ENCODE data around the gene ANLN.

DNA sequence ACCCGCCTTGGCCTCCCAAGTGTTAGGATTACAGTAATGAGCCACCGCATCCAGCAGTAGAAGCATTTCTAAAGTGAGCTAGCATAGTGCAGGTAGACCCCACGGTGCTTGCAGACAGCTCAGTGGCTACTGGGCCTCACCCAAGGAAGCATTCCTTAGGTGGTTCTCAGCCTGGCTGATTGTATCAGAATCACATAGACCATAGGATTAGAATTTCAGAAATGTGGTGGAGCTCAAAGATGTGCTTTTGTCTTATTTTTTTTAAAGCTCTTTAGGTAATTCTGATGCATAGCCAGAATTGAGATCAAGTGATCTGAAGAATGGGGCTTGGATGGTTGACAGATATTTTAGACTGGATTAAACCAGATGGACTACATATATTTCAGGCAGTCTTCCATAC lies 10.9 kb downstream of the ANLN start:
- TF ChIP-seq CTCF (conservative IDR thresholded peaks at IDR 0.05 in 1 of 2, IDR thresholded peaks at IDR 0.05 in 1 of 2; ENCODE audit: extremely low read depth in 1 of 2, insufficient read depth in 1 of 2, low read depth in 1 of 2, low read length in 2 of 2) (no peak), EZH2 (IDR thresholded peaks at IDR 0.05; ENCODE audit: borderline replicate concordance, low read length) (no peak)
